ENCODE data around the gene APP.

APP gene

GRCh38 chr21:25931765-25932164, 238.8 kb downstream of the APP start:
- Histone ChIP-seq H3K27me3 (ENCODE audit: low read length) (no peaks in the 10 kb centered on the region), H3K79me2 (ENCODE audit: insufficient read depth, low read length) (no peaks in the 10 kb centered on the region), H3K4me2 (ENCODE audit: low read depth, low read length, poor library complexity, severe bottlenecking) (no peak overlapping the region), H4K20me1 (ENCODE audit: low read depth, low read length) (no peaks in the 10 kb centered on the region), H3K9ac (ENCODE audit: low read length) (no peak overlapping the region), H3K36me3 (ENCODE audit: low read length) (no peaks in the 10 kb centered on the region), H3K4me3 (ENCODE audit: insufficient read depth, low read length, poor library complexity, severe bottlenecking) (no peak overlapping the region), H3K9me2 (replicated peaks; ENCODE audit: insufficient read depth, low read length) (no peaks in the 10 kb centered on the region), H2AFZ (ENCODE audit: low read depth, low read length, severe bottlenecking) (no peak overlapping the region), H3F3A (ENCODE audit: insufficient read depth) (no peaks in the 10 kb centered on the region), H3K27ac (ENCODE audit: low read depth, low read length) (no peak overlapping the region), H3K9me3 (ENCODE audit: insufficient read depth, low read length) (no peaks in the 10 kb centered on the region)
- TF ChIP-seq CTCF (IDR thresholded peaks at IDR 0.05; ENCODE audit: insufficient read depth, low read length, poor library complexity, severe bottlenecking) (no peak), EZH2phosphoT487 (conservative IDR thresholded peaks at IDR 0.05; ENCODE audit: low read length) (no peak)

- no peaks in the 10 kb centered on the region for H3F3A ChIP-seq (ENCODE audit: insufficient read depth)
- H2AFZ ChIP-seq (ENCODE audit: low read depth, low read length, severe bottlenecking) = no peak overlapping the region
- no peak overlapping the region for H3K9ac ChIP-seq (ENCODE audit: low read length)
- no peaks in the 10 kb centered on the region for H3K27me3 ChIP-seq (ENCODE audit: low read length)
- TF ChIP-seq CTCF (IDR thresholded peaks at IDR 0.05; ENCODE audit: insufficient read depth, low read length, poor library complexity, severe bottlenecking) (no peak), EZH2phosphoT487 (conservative IDR thresholded peaks at IDR 0.05; ENCODE audit: low read length) (no peak)
- no peaks in the 10 kb centered on the region for H3K36me3 ChIP-seq (ENCODE audit: low read length)
- H3K79me2 ChIP-seq (ENCODE audit: insufficient read depth, low read length) = no peaks in the 10 kb centered on the region
- H3K9me2 ChIP-seq (replicated peaks; ENCODE audit: insufficient read depth, low read length) = no peaks in the 10 kb centered on the region
- H3K4me2 ChIP-seq (ENCODE audit: low read depth, low read length, poor library complexity, severe bottlenecking) = no peak overlapping the region
- no peaks in the 10 kb centered on the region for H4K20me1 ChIP-seq (ENCODE audit: low read depth, low read length)
- H3K27ac ChIP-seq (ENCODE audit: low read depth, low read length) = no peak overlapping the region
- no peak overlapping the region for H3K4me3 ChIP-seq (ENCODE audit: insufficient read depth, low read length, poor library complexity, severe bottlenecking)
- H3K9me3 ChIP-seq (ENCODE audit: insufficient read depth, low read length) = no peaks in the 10 kb centered on the region
Observed at GRCh38 chr21:25929856-25930520, 240.6 kb downstream of the APP start.

- no peak overlapping the region for H2AFZ ChIP-seq (ENCODE audit: low read depth, low read length, severe bottlenecking)
- no peaks in the 10 kb centered on the region for H3K36me3 ChIP-seq (ENCODE audit: low read length)
- no peak for TF ChIP-seq CTCF (IDR thresholded peaks at IDR 0.05; ENCODE audit: insufficient read depth, low read length, poor library complexity, severe bottlenecking)
- TF ChIP-seq EZH2phosphoT487 (conservative IDR thresholded peaks at IDR 0.05; ENCODE audit: low read length) = no peak
- H3K9me3 ChIP-seq (ENCODE audit: insufficient read depth, low read length) = no peaks in the 10 kb centered on the region
- H3K4me3 ChIP-seq (ENCODE audit: insufficient read depth, low read length, poor library complexity, severe bottlenecking) = no peak overlapping the region
- no peak overlapping the region for H3K9ac ChIP-seq (ENCODE audit: low read length)
- no peaks in the 10 kb centered on the region for H4K20me1 ChIP-seq (ENCODE audit: low read depth, low read length)
- H3K4me2 ChIP-seq (ENCODE audit: low read depth, low read length, poor library complexity, severe bottlenecking) = no peak overlapping the region
- no peak overlapping the region for H3K27ac ChIP-seq (ENCODE audit: low read depth, low read length)
- no peaks in the 10 kb centered on the region for H3K27me3 ChIP-seq (ENCODE audit: low read length)
- H3K79me2 ChIP-seq (ENCODE audit: insufficient read depth, low read length) = no peaks in the 10 kb centered on the region
- no peaks in the 10 kb centered on the region for H3K9me2 ChIP-seq (replicated peaks; ENCODE audit: insufficient read depth, low read length)
- H3F3A ChIP-seq (ENCODE audit: insufficient read depth) = no peaks in the 10 kb centered on the region
Observed at GRCh38 chr21:25927195-25927880, 243.2 kb downstream of the APP start.
